Smooth muscle cell of bladder (primary cell): ENCODE data around the gene DCAF8L1. TPM values are rescaled to one million over a fixed set of nuclear protein-coding genes. Genes with fewer than 3 reads are reported as not detected.

Source experiments
- total RNA-seq: library from RNA; depleted of rRNA; stranded (reverse); fragments of >200 nt; gene quantifications from 2 replicates; pipeline ENCODE4 v1.2.3, GENCODE V29; 2014

DCAF8L1 gene
- not detected in 2 replicates for total RNA-seq

DNA sequence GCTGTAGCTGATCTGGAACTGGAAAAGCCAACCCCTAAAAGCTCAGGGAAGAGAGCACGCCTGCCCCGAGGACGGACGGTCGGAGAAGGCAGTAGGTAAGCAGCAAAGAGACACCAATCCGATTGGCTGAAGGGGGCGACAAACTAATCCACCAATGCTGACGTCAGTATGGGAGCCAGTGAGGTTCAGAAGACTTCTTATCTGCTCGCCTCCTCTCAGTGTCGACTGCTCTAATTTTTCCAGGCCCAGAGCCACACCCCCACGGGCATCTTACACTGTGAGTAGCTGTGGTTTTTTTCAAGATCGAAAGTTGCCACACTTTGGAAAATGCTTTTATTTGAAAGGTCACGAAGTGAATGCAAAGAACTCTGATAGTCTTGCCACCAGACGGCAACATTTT is at the start of gene DCAF8L1:
Gene DCAF8L1, minus strand, starts transcription at position 101 of the 400 bp plus-strand sequence. CDS start 115 bp downstream, outside the sequence.

Other genes with a start within 250 kb of the DCAF8L1 start
- not detected in 2 replicates for gene MAGEB10, start 173.5 kb downstream of the DCAF8L1 start, total RNA-seq